HL-60 (cell line): ENCODE results near the gene SLC29A2.

Experiments used
- DNase-seq, 2 experiments: peaks; one replicate each; pipeline ENCODE4 v3.0.0-alpha.2; 2010 to 2020; ENCODE audit warnings: low read depth in 1 of 2, low spot score in 1 of 2
- H3K27ac ChIP-seq: fragments of 250-450 bp; sonication (Bioruptor Pico); replicated peaks from 2 replicates; pipeline ENCODE4 v1.5.1; 2020; ENCODE audit warnings: mild to moderate bottlenecking, moderate library complexity
- H3K27me3 ChIP-seq: fragments of 250-450 bp; sonication (Bioruptor Pico); 2 replicates; pipeline ENCODE4 v1.5.1; 2021; ENCODE audit warnings: mild to moderate bottlenecking, moderate library complexity; ENCODE audit not compliant: insufficient read depth, poor library complexity, severe bottlenecking
- H3K4me3 ChIP-seq: replicated peaks from 2 replicates; pipeline ENCODE4 v1.5.1; 2011; ENCODE audit warnings: mild to moderate bottlenecking, control low read depth, low read length; ENCODE audit not compliant: insufficient read depth
- GABPA ChIP-seq: IDR thresholded peaks from 2 replicates; pipeline ENCODE4 v1.6.1; 2012; ENCODE audit warnings: low read depth
- POLR2AphosphoS5 ChIP-seq: IDR thresholded peaks from 2 replicates; pipeline ENCODE4 v1.6.1; 2012; ENCODE audit warnings: low read depth
- REST ChIP-seq: IDR thresholded peaks from 2 replicates; pipeline ENCODE4 v1.6.1; 2012; ENCODE audit warnings: low read depth; ENCODE audit not compliant: insufficient replicate concordance
- SPI1 ChIP-seq: IDR thresholded peaks from 2 replicates; pipeline ENCODE4 v1.6.1; 2012; ENCODE audit warnings: low read depth, mild to moderate bottlenecking, borderline replicate concordance
- TF ChIP-seq, protein P1 (sequence below): IDR thresholded peaks from one replicate; pipeline ENCODE4 v1.5.1; 2011; ENCODE audit warnings: low read length, control low read depth, inconsistent platforms; ENCODE audit not compliant: insufficient read depth

Gene SLC29A2

DNA sequence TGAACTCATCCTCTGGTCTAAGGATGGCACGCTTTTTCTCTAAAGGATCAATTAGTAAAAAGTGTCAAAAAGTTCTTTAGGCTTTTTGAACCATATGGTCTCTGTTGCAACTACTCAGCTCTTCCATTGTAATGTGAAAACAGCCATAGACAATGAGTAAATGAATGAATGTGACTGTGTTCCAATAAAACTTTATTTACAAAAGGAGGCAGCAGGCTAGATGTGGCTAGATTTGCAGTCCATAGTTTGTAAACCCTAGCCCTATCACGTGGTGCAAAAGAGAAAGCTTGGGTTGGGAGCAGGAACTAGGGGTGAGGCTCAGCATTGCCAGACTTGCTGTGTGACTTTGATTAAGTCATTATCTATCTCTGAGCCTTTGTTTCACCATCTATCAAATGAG is 43.9 kb upstream of the SLC29A2 start:
- Histone ChIP-seq H3K4me3 (no peak overlapping the region), H3K27me3 (peaks cover 2% of the 10 kb centered on the region), H3K27ac (no peak overlapping the region)
- TF ChIP-seq REST (no peak), SPI1 (no peak), GABPA (no peak), POLR2AphosphoS5 (no peak)
- TF ChIP-seq, protein P1, sequence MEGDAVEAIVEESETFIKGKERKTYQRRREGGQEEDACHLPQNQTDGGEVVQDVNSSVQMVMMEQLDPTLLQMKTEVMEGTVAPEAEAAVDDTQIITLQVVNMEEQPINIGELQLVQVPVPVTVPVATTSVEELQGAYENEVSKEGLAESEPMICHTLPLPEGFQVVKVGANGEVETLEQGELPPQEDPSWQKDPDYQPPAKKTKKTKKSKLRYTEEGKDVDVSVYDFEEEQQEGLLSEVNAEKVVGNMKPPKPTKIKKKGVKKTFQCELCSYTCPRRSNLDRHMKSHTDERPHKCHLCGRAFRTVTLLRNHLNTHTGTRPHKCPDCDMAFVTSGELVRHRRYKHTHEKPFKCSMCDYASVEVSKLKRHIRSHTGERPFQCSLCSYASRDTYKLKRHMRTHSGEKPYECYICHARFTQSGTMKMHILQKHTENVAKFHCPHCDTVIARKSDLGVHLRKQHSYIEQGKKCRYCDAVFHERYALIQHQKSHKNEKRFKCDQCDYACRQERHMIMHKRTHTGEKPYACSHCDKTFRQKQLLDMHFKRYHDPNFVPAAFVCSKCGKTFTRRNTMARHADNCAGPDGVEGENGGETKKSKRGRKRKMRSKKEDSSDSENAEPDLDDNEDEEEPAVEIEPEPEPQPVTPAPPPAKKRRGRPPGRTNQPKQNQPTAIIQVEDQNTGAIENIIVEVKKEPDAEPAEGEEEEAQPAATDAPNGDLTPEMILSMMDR, result no peak
- DNase-seq, result no peak

DNA sequence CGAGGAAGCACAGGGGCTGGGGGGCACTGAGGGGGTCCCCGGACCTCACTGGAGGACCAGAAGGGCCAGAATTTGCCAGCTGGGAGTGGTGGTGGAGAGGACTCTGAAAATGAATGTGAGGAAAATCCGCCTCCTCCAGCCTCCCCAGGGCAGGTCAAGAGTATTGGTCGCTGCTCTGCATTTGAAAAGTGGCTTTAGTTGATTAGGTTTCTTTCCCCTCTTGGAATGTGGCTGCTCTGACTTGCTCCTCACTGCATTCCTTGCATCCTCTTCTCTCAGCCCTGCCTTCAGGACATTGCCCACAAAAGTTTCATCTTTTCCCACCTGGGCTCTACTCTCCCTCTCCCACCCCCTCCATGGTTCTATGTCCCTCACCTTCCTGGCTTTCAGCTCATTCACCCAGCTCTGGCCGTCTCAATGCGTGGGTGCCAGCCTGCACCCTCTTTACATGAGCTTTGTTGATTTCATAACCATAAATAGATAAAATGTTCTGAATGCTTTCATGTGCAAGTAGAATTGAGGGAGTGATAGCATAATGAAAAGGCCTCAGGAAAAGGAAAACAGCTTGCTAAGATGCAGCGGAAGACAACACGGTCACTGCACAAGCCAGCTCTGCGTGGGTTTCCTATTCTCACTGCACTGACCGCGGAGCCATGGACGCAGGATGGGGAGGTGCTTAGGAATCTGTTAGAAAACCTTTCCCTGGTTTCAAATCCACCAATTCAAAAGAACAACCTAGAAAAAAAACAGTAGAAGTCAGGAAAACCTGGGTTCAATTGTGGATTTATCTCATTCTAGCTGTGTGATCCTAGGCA is 42.8 kb upstream of the SLC29A2 start:
- Histone ChIP-seq H3K4me3 (no peak overlapping the region), H3K27ac (no peak overlapping the region), H3K27me3 (peaks cover 2% of the 10 kb centered on the region)
- TF ChIP-seq SPI1, result no peak
- no peak for TF ChIP-seq POLR2AphosphoS5
- TF ChIP-seq, protein P1, result no peak
- TF ChIP-seq REST, result no peak
- no peak for TF ChIP-seq GABPA
- DNase-seq, result no peak

GRCh38 chr11:66413167-66413566 is 41.6 kb upstream of the SLC29A2 start:
- DNase-seq, result no peak
- no peak overlapping the region for H3K27ac ChIP-seq
- peaks cover 2% of the 10 kb centered on the region for H3K27me3 ChIP-seq
- H3K4me3 ChIP-seq, result no peak overlapping the region
- TF ChIP-seq GABPA (no peak), REST (no peak), SPI1 (no peak), POLR2AphosphoS5 (no peak)
- TF ChIP-seq, protein P1, result no peak
